WI38 (cell line): ENCODE results near the gene FITM1.
"Not testable (repeated sequence)": the region's sequence is repeated elsewhere in the genome, so short reads cannot be mapped to it uniquely, and the experiment has no call there.

Experiments used
- H3K4me3 ChIP-seq: 2 replicates; pipeline ENCODE4 v1.5.1; 2011; ENCODE audit warnings: low read depth, mild to moderate bottlenecking, control low read depth, low read length
- TF ChIP-seq, protein P1 (sequence below): IDR thresholded peaks from 2 replicates; pipeline ENCODE4 v1.5.1; 2012; ENCODE audit warnings: low read depth, mild to moderate bottlenecking, control low read depth, low read length

The FITM1 gene

DNA sequence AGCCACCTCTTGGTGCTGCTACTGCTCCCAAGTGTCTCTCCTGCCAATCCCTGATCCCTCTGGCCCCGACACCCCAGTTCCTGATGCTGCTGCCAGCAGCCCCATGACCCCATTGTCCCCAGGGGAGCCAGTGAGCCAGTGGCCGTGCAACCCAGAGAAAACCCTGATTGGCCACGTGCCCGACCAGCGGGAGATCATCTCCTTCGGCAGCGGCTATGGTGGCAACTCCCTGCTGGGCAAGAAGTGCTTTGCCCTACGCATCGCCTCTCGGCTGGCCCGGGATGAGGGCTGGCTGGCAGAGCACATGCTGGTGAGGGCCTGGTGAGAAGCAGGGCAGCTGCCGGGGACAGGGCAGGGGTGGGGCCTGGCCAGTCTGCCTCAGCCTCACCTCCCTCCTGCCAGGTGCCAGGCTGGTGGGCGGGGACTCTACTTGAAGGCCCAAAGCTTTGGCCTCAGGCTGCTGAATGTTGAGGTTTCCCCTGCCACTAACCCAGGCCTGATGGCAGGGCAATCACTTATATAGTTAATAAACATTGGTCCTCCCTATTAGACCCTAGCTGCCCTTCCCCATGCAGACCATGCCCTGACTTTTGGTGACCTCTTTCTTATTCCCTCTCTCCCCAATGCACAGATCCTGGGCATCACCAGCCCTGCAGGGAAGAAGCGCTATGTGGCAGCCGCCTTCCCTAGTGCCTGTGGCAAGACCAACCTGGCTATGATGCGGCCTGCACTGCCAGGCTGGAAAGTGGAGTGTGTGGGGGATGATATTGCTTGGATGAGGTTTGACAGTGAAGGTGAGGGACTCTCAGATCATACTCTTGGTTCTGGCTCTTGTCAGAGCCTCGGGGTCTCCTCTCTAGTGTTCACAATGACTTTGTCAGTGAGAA is 31.3 kb upstream of the FITM1 start:
- H3K4me3 ChIP-seq: no peak overlapping the region
- TF ChIP-seq, protein P1, sequence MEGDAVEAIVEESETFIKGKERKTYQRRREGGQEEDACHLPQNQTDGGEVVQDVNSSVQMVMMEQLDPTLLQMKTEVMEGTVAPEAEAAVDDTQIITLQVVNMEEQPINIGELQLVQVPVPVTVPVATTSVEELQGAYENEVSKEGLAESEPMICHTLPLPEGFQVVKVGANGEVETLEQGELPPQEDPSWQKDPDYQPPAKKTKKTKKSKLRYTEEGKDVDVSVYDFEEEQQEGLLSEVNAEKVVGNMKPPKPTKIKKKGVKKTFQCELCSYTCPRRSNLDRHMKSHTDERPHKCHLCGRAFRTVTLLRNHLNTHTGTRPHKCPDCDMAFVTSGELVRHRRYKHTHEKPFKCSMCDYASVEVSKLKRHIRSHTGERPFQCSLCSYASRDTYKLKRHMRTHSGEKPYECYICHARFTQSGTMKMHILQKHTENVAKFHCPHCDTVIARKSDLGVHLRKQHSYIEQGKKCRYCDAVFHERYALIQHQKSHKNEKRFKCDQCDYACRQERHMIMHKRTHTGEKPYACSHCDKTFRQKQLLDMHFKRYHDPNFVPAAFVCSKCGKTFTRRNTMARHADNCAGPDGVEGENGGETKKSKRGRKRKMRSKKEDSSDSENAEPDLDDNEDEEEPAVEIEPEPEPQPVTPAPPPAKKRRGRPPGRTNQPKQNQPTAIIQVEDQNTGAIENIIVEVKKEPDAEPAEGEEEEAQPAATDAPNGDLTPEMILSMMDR: no peak

DNA sequence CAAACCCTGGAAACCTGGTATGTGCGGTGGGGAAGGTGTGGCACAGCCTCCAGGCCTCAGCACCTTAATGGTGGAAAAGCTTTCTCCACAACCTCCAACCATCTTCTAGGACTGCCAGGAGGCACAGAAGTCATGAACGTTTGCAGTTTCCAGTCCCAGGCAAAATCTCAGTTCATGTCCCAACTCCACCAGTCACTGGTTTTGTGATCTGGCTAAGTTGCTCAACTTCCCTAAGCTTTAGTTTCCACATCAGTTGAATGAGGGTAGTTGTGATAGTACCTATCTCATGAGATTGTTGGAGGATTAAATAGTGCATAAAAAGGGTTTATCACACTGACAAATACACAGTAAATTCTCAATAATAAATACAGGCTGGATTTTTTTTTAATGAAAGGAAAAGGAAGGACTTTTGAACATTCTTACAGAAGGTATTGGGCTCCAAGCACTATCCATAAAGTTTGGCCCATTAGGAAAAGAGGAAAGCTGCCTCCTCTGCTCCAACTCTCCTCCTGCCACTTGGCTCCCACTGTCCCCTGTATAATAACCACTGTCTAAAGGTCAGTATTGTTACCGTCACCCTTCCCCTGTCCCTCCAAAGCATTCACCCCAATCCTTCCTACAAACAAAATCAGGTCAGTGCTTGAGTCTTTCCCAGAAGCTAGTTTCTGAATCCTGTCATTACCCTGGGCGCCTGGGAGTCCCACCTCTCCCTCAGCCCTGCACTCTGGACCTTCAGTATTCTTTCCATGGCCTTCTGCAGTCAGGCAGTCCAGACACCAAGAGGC is 30.1 kb upstream of the FITM1 start:
- TF ChIP-seq, protein P1: no peak
- H3K4me3 ChIP-seq: no peak overlapping the region

DNA sequence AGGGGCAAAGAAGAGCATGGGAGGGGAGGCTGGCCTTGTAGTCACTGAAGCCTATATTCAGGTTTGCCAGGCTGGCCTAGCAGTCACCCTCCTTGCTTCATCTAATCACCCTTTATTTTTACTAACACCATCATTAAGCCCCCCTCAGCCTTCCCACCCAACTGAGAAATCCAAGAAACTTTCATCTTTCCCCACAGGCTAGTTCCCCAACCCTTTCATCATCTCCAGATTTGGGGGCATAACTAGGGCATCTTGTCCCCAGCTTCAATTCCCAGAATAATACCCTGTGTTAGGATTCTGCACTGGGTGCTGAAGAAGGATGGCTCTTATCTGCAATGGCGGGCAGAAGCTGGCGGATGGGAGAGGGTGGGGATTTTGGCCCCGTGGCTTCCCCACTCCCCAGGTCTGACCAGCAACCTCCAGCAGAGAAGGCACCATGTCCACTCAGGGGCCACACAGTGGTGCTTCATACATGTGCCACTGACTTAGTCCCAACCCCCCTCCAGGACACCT is 29.4 kb upstream of the FITM1 start:
- TF ChIP-seq, protein P1: no peak
- no peak overlapping the region for H3K4me3 ChIP-seq

DNA sequence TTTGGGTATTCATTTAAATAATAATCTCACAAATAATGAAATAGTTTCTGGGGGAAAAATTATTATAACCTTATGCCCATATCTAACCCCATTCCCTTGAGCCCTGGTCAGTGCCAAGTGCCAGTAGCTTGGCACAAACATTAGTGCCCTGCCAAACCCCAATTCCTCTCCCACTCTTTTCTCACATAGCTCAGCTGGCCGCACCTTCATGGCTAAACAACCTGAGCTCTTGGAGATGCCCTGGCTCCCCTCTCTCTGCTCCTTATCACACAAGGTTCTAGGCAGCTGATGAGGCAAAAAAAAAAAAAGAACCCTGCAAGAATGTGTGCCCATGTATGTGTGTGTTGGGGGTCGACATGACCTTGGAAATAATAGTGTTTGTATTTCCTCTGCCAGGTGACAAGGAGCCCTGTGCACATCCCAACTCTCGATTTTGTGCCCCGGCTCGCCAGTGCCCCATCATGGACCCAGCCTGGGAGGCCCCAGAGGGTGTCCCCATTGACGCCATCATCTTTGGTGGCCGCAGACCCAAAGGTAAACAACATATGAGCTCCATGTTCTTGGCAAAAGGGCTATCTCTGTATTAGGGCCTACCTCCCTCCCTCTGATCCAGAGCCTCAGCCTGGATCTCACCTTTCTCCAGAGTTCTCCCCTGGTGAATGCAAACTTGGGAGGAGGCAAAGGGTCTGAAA is 28.0 kb upstream of the FITM1 start:
- no peak overlapping the region for H3K4me3 ChIP-seq
- TF ChIP-seq, protein P1: no peak

DNA sequence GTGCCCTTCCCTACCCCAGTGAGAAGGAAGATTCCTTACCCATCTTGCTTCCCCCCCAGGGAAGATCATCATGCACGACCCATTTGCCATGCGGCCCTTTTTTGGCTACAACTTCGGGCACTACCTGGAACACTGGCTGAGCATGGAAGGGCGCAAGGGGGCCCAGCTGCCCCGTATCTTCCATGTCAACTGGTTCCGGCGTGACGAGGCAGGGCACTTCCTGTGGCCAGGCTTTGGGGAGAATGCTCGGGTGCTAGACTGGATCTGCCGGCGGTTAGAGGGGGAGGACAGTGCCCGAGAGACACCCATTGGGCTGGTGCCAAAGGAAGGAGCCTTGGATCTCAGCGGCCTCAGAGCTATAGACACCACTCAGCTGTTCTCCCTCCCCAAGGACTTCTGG is 27.0 kb upstream of the FITM1 start:
- TF ChIP-seq, protein P1: no peak
- no peak overlapping the region for H3K4me3 ChIP-seq

DNA sequence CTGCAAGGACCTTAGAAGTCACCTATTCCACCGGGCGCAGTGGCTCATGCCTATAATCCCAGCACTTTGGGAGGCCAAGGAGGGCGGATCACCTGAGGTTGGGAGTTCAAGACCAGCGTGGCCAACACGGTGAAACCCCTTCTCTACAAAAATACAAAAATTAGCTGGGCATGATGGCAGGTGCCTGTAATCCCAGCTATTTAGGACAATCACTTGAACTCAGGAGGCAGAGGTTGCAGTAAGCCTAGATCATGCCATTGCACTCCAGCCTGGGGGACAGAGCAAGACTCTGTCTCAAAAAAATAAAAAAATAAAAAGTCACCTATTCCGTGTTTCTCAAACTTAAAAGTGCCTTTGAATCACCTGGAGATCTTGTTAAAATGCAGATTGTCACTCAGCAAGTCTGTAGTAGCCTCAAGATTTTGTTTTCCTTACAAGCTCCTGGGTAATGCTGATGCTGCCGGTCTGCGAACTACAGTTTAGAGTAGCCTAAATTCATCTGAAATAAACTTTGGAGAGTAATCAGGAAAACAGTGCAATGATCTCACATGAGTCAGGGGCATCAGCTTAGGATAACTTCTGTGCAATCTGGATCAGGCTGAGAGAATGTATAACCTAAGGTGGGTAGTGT is 24.7 kb upstream of the FITM1 start:
- H3K4me3 ChIP-seq: not testable (repeated sequence)

DNA sequence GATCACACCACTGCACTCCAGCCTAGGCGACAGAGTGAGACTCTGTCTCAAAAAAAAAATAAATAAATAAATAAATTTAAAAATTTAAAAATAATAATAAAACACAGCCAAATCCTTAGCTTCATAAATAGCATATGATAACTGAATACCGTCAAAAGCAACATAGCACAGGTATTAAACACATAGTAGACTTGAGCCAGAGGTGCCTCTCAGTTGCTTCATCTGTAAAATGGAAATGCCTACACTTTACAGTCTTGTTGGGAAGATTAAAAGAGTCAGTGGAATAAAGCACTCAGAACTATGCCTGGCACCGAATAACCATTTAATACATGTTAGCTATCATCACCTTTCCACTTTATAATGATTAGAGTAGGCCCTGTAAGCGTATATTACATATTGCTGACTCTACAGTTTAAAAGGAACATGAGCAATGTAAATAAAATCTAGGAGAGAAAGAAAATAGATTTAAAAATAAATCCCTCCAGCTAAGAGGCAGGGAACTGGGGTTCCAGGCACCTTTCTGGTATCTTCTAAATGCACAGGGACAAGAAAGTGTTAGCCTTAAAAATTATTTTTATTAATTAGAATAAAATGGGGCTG is 23.7 kb upstream of the FITM1 start:
- no peak overlapping the region for H3K4me3 ChIP-seq
- TF ChIP-seq, protein P1: no peak
